ENCODE measurements around the gene ICE2.

ICE2 gene

GRCh38 chr15:60442031-60442650 lies 36.8 kb downstream of the ICE2 start:
- no peak overlapping the region for H2AFZ ChIP-seq (ENCODE audit: low read length)
- no peaks in the 10 kb centered on the region for H3K79me2 ChIP-seq (ENCODE audit: low read length)
- no peak for TF ChIP-seq CTCF (IDR thresholded peaks at IDR 0.05; ENCODE audit: low read length)
- TF ChIP-seq EZH2 (optimal IDR thresholded peaks at IDR 0.05; ENCODE audit: low read depth, low read length): no peak
- TF ChIP-seq EZH2phosphoT487 (IDR thresholded peaks at IDR 0.05; ENCODE audit: low read length): no peak
- no peak overlapping the region for H3K4me2 ChIP-seq (ENCODE audit: low read depth, low read length)
- H3K27me3 ChIP-seq (replicated peaks; ENCODE audit: insufficient read depth, low read length): no peaks in the 10 kb centered on the region
- H3K4me1 ChIP-seq (ENCODE audit: low read length): no peaks in the 10 kb centered on the region
- no peak overlapping the region for H3K27ac ChIP-seq (ENCODE audit: low read length)
- H3K9me3 ChIP-seq (replicated peaks; ENCODE audit: insufficient read depth, low read length): no peaks in the 10 kb centered on the region
- no peaks in the 10 kb centered on the region for H3K9me2 ChIP-seq (replicated peaks; ENCODE audit: insufficient read depth, low read length)
- H3F3A ChIP-seq (ENCODE audit: insufficient read depth, low read length): no peaks in the 10 kb centered on the region
- no peaks in the 10 kb centered on the region for H4K20me1 ChIP-seq (ENCODE audit: insufficient read depth, low read length)
- no peaks in the 10 kb centered on the region for H3K36me3 ChIP-seq (replicated peaks; ENCODE audit: insufficient read depth, low read length)
- no peak for DNase-seq
- no peak overlapping the region for H3K4me3 ChIP-seq (ENCODE audit: low read length)
- H3K9ac ChIP-seq (ENCODE audit: low read length): no peak overlapping the region

- no peak overlapping the region for H3K9ac ChIP-seq (ENCODE audit: low read length)
- no peaks in the 10 kb centered on the region for H3K79me2 ChIP-seq (ENCODE audit: low read length)
- H2AFZ ChIP-seq (ENCODE audit: low read length): no peak overlapping the region
- no peaks in the 10 kb centered on the region for H4K20me1 ChIP-seq (ENCODE audit: insufficient read depth, low read length)
- DNase-seq: no peak
- no peak overlapping the region for H3K27ac ChIP-seq (ENCODE audit: low read length)
- no peak overlapping the region for H3K4me2 ChIP-seq (ENCODE audit: low read depth, low read length)
- H3F3A ChIP-seq (ENCODE audit: insufficient read depth, low read length): no peaks in the 10 kb centered on the region
- H3K4me3 ChIP-seq (ENCODE audit: low read length): no peak overlapping the region
- H3K36me3 ChIP-seq (replicated peaks; ENCODE audit: insufficient read depth, low read length): no peaks in the 10 kb centered on the region
- TF ChIP-seq EZH2 (optimal IDR thresholded peaks at IDR 0.05; ENCODE audit: low read depth, low read length) (no peak), EZH2phosphoT487 (IDR thresholded peaks at IDR 0.05; ENCODE audit: low read length) (no peak), CTCF (IDR thresholded peaks at IDR 0.05; ENCODE audit: low read length) (no peak)
- H3K9me2 ChIP-seq (replicated peaks; ENCODE audit: insufficient read depth, low read length): no peaks in the 10 kb centered on the region
- no peaks in the 10 kb centered on the region for H3K9me3 ChIP-seq (replicated peaks; ENCODE audit: insufficient read depth, low read length)
- H3K4me1 ChIP-seq (ENCODE audit: low read length): no peaks in the 10 kb centered on the region
- H3K27me3 ChIP-seq (replicated peaks; ENCODE audit: insufficient read depth, low read length): no peaks in the 10 kb centered on the region
Measured at GRCh38 chr15:60441331-60441730, 37.6 kb downstream of the ICE2 start.

GRCh38 chr15:60438646-60439045 lies 40.3 kb downstream of the ICE2 start:
- Histone ChIP-seq H3K4me2 (ENCODE audit: low read depth, low read length) (no peak overlapping the region), H3K79me2 (ENCODE audit: low read length) (no peaks in the 10 kb centered on the region), H3K9me2 (replicated peaks; ENCODE audit: insufficient read depth, low read length) (no peaks in the 10 kb centered on the region), H3F3A (ENCODE audit: insufficient read depth, low read length) (no peaks in the 10 kb centered on the region), H3K36me3 (replicated peaks; ENCODE audit: insufficient read depth, low read length) (no peaks in the 10 kb centered on the region), H3K27me3 (replicated peaks; ENCODE audit: insufficient read depth, low read length) (no peaks in the 10 kb centered on the region), H2AFZ (ENCODE audit: low read length) (no peak overlapping the region), H3K4me1 (ENCODE audit: low read length) (no peaks in the 10 kb centered on the region), H4K20me1 (ENCODE audit: insufficient read depth, low read length) (no peaks in the 10 kb centered on the region), H3K4me3 (ENCODE audit: low read length) (no peak overlapping the region), H3K27ac (ENCODE audit: low read length) (no peak overlapping the region), H3K9me3 (replicated peaks; ENCODE audit: insufficient read depth, low read length) (no peaks in the 10 kb centered on the region), H3K9ac (ENCODE audit: low read length) (no peak overlapping the region)
- no peak for TF ChIP-seq EZH2 (optimal IDR thresholded peaks at IDR 0.05; ENCODE audit: low read depth, low read length)
- no peak for TF ChIP-seq EZH2phosphoT487 (IDR thresholded peaks at IDR 0.05; ENCODE audit: low read length)
- no peak for TF ChIP-seq CTCF (IDR thresholded peaks at IDR 0.05; ENCODE audit: low read length)
- no peak for DNase-seq
